ENCODE data around the gene ZIM2. TPM values are rescaled to one million over a fixed set of nuclear protein-coding genes. Genes with fewer than 3 reads are reported as not detected.

The ZIM2 gene
- total RNA-seq, 1 donor from 2014 or later: not detected

GRCh38 chr19:56822755-56823154 is 17.8 kb downstream of the ZIM2 start:
- H3K27ac ChIP-seq: no peak overlapping the region
- H3K4me3 ChIP-seq: no peak overlapping the region
- H3K36me3 ChIP-seq: no peaks in the 10 kb centered on the region
- no peaks in the 10 kb centered on the region for H3K4me1 ChIP-seq
- ATAC-seq: no peak
- TF ChIP-seq, protein P1, sequence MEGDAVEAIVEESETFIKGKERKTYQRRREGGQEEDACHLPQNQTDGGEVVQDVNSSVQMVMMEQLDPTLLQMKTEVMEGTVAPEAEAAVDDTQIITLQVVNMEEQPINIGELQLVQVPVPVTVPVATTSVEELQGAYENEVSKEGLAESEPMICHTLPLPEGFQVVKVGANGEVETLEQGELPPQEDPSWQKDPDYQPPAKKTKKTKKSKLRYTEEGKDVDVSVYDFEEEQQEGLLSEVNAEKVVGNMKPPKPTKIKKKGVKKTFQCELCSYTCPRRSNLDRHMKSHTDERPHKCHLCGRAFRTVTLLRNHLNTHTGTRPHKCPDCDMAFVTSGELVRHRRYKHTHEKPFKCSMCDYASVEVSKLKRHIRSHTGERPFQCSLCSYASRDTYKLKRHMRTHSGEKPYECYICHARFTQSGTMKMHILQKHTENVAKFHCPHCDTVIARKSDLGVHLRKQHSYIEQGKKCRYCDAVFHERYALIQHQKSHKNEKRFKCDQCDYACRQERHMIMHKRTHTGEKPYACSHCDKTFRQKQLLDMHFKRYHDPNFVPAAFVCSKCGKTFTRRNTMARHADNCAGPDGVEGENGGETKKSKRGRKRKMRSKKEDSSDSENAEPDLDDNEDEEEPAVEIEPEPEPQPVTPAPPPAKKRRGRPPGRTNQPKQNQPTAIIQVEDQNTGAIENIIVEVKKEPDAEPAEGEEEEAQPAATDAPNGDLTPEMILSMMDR (IDR thresholded peaks at IDR 0.05): no peak
- intact Hi-C loops (cut with DNase I): no loop called here
- no peaks in the 10 kb centered on the region for H3K27me3 ChIP-seq
- no peaks in the 10 kb centered on the region for H3K9me3 ChIP-seq
- DNase-seq: no peak

GRCh38 chr19:56821675-56822074 is 18.9 kb downstream of the ZIM2 start:
- no peak overlapping the region for H3K27ac ChIP-seq
- DNase-seq (no peak), ATAC-seq (no peak)
- H3K4me1 ChIP-seq: no peaks in the 10 kb centered on the region
- TF ChIP-seq, protein P1 (IDR thresholded peaks at IDR 0.05): no peak
- intact Hi-C loops (cut with DNase I): no loop called here
- H3K9me3 ChIP-seq: no peaks in the 10 kb centered on the region
- H3K27me3 ChIP-seq: no peaks in the 10 kb centered on the region
- no peak overlapping the region for H3K4me3 ChIP-seq
- no peaks in the 10 kb centered on the region for H3K36me3 ChIP-seq

DNA sequence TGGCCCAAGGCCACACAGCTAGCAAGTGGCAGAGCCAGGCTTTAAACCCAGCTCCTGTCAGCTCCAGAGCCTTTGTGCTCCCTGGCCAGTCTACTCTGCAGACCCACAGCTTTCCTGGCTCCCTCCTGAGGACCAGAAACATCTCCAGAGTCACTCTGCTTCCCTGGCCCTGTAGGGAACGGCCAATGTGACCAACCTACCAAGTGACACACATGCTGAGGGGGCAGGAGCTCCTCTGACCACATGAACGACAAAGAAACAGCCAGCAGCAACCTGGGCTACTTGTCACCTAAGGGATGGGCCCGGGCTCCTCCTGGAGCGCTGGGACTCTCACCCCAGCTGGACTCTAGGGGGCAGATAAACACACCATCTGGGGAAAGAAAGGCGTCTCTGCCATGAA is 19.3 kb downstream of the ZIM2 start:
- Histone ChIP-seq H3K27me3 (no peaks in the 10 kb centered on the region), H3K27ac (no peak overlapping the region), H3K9me3 (no peaks in the 10 kb centered on the region), H3K4me3 (no peak overlapping the region), H3K4me1 (no peaks in the 10 kb centered on the region), H3K36me3 (no peaks in the 10 kb centered on the region)
- DNase-seq: no peak
- intact Hi-C loops (cut with DNase I): no loop called here
- TF ChIP-seq, protein P1 (IDR thresholded peaks at IDR 0.05): no peak
- no peak for ATAC-seq

- Histone ChIP-seq H3K9me3 (no peaks in the 10 kb centered on the region), H3K27me3 (no peaks in the 10 kb centered on the region), H3K4me1 (no peaks in the 10 kb centered on the region), H3K36me3 (no peaks in the 10 kb centered on the region), H3K4me3 (no peak overlapping the region), H3K27ac (no peak overlapping the region)
- ATAC-seq (no peak), DNase-seq (no peak)
- intact Hi-C loops (cut with DNase I): no loop called here
- TF ChIP-seq, protein P1 (IDR thresholded peaks at IDR 0.05): no peak
These were observed 21.4 kb downstream of the ZIM2 start for GRCh38 chr19:56819166-56819565.

- Histone ChIP-seq H3K4me3 (no peak overlapping the region), H3K27ac (no peak overlapping the region), H3K36me3 (no peaks in the 10 kb centered on the region), H3K9me3 (no peaks in the 10 kb centered on the region), H3K4me1 (no peaks in the 10 kb centered on the region), H3K27me3 (no peaks in the 10 kb centered on the region)
- TF ChIP-seq, protein P1 (IDR thresholded peaks at IDR 0.05): no peak
- DNase-seq (no peak), ATAC-seq (no peak)
- intact Hi-C loops (cut with DNase I): no loop called here
These were observed 25.9 kb downstream of the ZIM2 start for GRCh38 chr19:56814656-56815055.

GRCh38 chr19:56813531-56813930 is 27.0 kb downstream of the ZIM2 start:
- H3K36me3 ChIP-seq: no peaks in the 10 kb centered on the region
- H3K4me3 ChIP-seq: no peak overlapping the region
- no peaks in the 10 kb centered on the region for H3K27me3 ChIP-seq
- TF ChIP-seq, protein P1 (IDR thresholded peaks at IDR 0.05): no peak
- H3K4me1 ChIP-seq: no peaks in the 10 kb centered on the region
- H3K27ac ChIP-seq: no peak overlapping the region
- DNase-seq (no peak), ATAC-seq (no peak)
- intact Hi-C loops (cut with DNase I): no loop called here
- no peaks in the 10 kb centered on the region for H3K9me3 ChIP-seq
